ENCODE data around the gene MNS1.

DNA sequence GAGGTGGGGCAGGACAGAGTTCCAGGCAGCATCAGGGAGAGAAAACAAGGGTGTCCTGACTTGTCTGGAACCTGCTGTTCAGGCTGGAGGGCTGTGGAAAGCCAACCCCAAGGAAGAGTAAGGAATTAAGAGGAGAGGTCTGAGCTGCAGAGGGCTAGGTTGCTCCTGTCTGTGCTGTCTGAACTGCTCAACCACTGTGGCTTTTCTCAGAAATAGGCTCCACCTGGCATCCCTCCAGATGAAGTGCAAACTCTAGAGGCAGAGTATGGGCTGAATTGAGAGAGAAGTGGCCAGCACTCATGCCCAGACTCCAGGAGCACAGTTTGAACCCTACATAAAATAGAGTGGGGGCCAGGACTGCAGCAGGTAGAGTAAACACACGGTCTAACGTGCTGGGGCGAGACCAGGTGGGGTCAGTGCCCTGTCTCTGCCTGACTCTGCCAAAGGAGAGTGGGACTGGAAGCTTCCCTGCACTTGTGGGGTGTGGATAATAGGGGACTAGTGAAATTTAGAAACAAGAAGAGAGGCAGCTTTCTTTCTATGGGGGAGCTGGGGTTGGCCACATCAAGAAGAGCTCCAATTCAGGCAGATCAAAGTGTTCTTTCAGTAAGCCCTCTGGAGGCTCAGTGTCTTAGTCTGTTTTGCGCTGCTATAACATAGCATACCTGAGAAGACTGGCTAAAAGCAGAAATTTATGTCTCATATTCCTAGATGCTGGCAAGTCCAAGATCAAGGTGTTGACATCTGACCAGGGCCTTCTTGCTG lies 28.0 kb upstream of the MNS1 start:
- TF ChIP-seq GATA2 (IDR thresholded peaks at IDR 0.05; ENCODE audit: low read depth, low read length) (no peak), GATA3 (IDR thresholded peaks at IDR 0.05; ENCODE audit: low read depth, low read length) (no peak)

All from SH-SY5Y (cell line).